Activated CD4-positive, CD25-positive, alpha-beta regulatory T cell (primary cell): ENCODE data around the gene PWWP2B.

Experiments used
- DNase-seq, 4 experiments: peaks; one replicate each; lab custom pipeline; 2025; lab: John Stamatoyannopoulos, UW

PWWP2B gene

GRCh38 chr10:132460071-132460470, 63.1 kb downstream of the PWWP2B start:
- no peak for DNase-seq

GRCh38 chr10:132460691-132461090, 63.7 kb downstream of the PWWP2B start:
- DNase-seq: no peak

DNA sequence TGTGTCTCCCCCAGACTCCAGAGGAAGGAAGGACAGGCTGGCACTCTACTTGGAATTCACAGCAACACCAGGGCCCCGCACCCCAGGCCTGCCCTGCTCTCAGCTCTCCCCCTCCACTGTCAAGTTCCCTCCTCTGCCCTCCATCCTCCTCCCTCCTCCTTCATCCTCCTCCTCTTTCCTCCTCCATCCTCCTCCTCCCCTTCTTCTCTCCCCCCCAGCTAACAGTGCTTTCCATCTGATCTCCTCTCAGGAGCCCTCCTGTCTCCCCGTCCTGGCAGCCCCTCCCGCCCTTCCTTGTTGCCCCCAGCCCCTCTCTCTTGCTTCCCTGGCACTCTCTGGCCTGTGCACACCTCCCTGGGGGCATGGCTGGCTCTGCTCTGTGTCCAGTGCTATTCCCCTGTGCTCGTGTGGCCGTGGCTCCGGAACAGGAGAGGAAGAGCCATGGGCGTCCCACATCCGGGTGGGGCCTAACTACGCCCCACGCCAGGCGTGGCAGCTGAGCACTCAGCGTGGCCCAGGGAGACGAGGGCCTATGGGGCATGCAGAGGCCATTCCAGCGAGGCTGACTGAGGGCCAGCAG, 64.2 kb downstream of the PWWP2B start:
- DNase-seq: no peak

GRCh38 chr10:132461683-132462231, 64.8 kb downstream of the PWWP2B start:
- DNase-seq: no peak

DNA sequence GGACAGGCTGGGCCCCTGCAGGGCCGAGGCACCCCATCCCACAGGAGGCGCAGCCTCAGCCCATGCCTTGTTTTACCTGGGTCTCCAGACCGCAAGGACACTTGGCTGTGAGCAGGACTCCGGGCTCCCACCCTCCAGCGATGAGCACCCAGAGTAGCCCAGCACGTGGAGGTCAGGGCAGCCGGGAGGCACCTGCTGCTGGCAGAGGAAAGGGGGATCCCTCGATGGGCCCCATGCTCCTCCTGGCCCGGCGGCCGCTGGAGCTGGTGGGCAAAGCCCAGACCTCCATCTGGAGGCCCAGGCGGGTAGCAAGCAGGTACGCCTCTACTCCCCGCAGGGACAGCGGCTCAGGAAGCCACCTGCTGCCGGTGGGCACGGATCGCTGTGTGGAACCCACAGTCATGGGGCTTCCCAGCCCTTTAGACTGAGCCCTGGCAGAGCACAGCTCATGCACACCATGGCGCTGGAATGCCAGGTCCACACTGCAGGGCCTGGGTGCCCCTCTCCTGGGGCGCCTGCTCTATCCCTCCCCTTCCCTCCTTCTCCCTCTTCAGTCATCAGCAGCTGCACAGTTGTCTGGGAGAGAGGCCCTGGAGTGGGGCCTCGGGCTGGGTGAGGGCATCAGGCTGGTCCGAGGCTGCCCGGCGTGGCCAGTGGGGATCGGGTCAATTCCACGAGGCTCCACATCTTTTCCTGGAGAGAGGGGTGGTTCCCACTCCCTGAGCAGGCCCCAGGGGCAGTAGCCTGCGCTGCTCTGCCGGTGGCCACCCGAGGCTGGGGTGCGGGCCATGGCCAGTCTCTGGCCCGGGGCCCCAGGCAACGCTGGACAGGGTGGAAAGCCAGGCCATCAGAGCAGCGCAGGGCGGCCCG, 65.7 kb downstream of the PWWP2B start:
- no peak for DNase-seq

DNA sequence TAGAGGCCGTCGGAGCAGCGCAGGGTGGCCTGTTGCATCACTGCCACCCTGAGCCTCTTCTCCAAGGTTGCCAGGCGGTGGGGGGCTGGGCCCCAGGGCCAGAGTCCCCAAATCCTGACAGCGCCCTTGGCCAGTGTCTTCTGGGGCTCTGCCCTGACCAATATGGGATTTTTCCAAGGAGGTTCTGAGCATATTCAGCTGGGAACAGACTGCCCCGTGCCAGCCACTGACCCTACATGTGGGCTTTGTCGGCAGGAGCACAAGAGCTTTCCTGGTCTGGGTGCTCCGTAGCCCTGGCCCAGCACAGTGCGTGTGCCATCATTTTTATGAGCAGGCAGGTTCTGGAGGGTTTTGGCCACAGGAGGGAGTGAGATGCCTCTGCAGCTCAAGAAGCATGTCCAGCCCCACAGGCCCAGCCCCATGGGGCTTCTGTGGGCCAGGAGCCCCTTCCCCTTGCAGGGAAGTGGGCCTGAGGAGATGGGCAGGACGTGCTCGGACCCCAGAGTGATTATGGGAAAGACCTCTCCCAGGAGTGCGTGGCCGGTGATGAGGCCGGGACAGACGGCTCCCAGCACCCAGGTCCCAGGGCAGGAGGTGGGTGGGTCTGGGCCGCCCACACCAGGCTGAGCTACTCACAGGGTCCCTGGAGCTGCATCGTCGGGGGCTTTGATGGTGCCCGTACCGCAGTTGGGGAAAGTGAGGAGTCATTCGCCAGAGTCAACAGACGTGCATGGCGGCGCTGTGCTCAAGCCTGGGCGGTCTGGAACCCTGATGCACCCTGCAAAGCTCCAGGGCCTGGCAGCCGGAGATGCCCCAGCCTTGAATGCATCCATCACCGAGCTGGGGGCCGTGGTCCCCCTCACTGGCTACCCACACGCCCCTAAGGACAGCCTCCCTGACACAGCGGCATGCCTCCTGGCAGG, 66.6 kb downstream of the PWWP2B start:
- DNase-seq: no peak

- DNase-seq: no peak
These were observed 67.5 kb downstream of the PWWP2B start for GRCh38 chr10:132464256-132465192.

DNA sequence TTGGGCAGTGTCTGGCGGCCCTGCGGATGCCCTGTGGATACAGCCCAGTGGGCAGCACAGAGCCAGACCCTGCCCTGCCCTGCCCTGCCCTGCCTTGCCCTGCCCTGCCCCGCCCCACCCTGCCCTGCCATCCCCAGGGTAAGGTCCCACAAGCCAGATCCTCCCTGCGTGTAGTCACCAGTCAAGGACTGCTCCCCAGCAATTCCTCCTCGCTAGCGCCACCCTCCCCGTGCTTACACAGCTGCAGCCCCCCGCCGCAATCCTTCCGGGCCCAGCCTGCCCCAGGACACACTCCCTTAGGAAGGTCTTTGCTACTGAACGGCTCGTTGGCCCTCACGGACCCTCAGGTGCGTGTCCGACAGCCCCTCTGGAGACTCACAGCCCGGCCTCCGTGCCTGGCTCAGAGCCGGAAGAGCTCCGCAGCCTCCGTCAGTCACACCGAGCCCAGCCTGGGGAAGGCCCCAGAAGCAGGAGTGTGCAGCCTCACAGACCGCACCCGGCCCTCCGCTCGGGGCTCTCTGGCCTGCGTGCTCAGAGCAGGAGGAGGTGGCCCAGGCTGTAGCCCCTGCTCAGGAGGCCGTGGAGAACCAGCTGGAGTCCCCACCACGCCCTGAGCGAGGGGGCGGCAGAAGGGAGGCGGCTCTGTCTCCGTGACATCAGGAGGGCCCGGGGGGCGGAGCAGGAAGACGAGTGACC, 68.3 kb downstream of the PWWP2B start:
- no peak for DNase-seq

GRCh38 chr10:132465889-132466519, 69.0 kb downstream of the PWWP2B start:
- no peak for DNase-seq

GRCh38 chr10:132466520-132467463, 69.8 kb downstream of the PWWP2B start:
- DNase-seq: no peak
